Keratinocyte (primary cell): ENCODE measurements around the gene B9D1.

Source experiments
- CTCF ChIP-seq, 3 experiments: IDR thresholded peaks in 1 of 3; conservative IDR thresholded peaks in 1 of 3; optimal IDR thresholded peaks in 1 of 3; 2 replicates in 2 of 3; 3 replicates in 1 of 3; pipeline versions ENCODE3 to v1.5.1; 2011; ENCODE audit warnings: low read length in 3 of 3, mild to moderate bottlenecking in 3 of 3, moderate library complexity in 2 of 3, control low read depth in 1 of 3, inconsistent platforms in 1 of 3; ENCODE audit not compliant: insufficient read depth in 2 of 3; ENCODE audit errors: extremely low read depth in 1 of 3
- EZH2 ChIP-seq: IDR thresholded peaks from one replicate; pipeline ENCODE4 v1.6.1; 2012; ENCODE audit warnings: inconsistent platforms, mild to moderate bottlenecking, low read length, moderate library complexity

- TF ChIP-seq CTCF (optimal IDR thresholded peaks at IDR 0.05 in 1 of 3, IDR thresholded peaks at IDR 0.05 in 1 of 3, conservative IDR thresholded peaks at IDR 0.05 in 1 of 3; ENCODE audit: extremely low read depth in 1 of 3, insufficient read depth in 2 of 3, low read length in 3 of 3) (no peak), EZH2 (no peak)
These were observed 26.6 kb upstream of the B9D1 start for GRCh38 chr17:19388791-19389785.
